ENCODE results near the gene DDX20. TPM values are rescaled to one million over a fixed set of nuclear protein-coding genes. Genes with fewer than 3 reads are reported as not detected.

Gene DDX20
- total and polyA plus RNA-seq, 4 donors = 6.0 to 14.4 (median 8.0) TPM

GRCh38 chr1:111719674-111720132, 36.0 kb upstream of the DDX20 start:
- DNase-seq = no peak
- ATAC-seq (ENCODE audit: insufficient read depth, low FRiP score) = no peak

DNA sequence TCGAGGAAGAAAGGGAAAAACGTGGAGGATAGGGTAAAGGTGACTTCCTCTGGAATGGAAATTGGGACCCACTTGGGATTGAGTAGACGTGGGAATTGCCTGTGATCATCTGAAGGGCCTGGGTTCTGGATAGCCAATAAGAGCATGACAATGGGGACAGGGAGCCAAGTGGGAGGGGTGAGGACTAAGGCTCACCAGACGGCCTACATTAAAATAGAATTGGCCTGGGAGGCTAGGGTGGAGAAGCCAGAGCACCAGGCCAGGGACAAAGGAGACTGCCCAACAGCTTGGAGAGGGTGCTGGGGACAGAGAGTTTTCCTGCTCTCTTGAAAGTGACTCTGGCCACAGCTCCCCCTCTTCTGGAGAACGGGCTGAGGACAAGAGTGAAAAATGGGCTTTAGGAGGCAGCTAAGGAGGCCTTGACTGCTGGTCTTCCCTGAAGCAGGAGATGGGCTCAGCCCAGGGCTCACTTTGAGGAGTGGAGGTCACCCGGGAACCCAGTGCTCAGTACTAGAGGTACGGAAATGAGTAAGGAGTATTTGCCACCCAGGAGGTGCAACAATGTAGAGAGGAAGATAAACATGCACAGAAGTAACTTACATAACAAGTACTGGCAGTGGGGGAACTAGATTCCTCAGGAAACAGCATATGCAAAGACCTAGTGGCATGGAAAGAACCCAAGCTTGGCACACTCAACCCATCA, 35.3 kb upstream of the DDX20 start:
- H3K4me1 ChIP-seq (ENCODE audit: control insufficient read depth in 5 of 5, insufficient read depth in 5 of 5, low read length in 5 of 5) = peaks cover 3 to 26% (median 19%) of the 10 kb centered on the region in 5 donors
- no peaks in the 10 kb centered on the region for H3K36me3 ChIP-seq (ENCODE audit: control insufficient read depth in 4 of 4, insufficient read depth in 4 of 4, low read length in 4 of 4)
- WGBS, 2 donors = 54 to 56% methylated on average over 7 of the region's 7 CpGs
- no peak for DNase-seq
- ATAC-seq (ENCODE audit: insufficient read depth, low FRiP score) = peak; percentile 42
- peak overlapping the region; percentile 67 to 69 for H3K27ac ChIP-seq (ENCODE audit: low read depth in 1 of 2, low read length in 1 of 2)
- no peaks in the 10 kb centered on the region for H3K27me3 ChIP-seq (ENCODE audit: control insufficient read depth in 3 of 3, insufficient read depth in 3 of 3, low read length in 2 of 3)
- H3K9me3 ChIP-seq (ENCODE audit: control insufficient read depth in 4 of 4, insufficient read depth in 3 of 4, low read length in 3 of 4) = no peaks in the 10 kb centered on the region
- TF ChIP-seq, protein P1, sequence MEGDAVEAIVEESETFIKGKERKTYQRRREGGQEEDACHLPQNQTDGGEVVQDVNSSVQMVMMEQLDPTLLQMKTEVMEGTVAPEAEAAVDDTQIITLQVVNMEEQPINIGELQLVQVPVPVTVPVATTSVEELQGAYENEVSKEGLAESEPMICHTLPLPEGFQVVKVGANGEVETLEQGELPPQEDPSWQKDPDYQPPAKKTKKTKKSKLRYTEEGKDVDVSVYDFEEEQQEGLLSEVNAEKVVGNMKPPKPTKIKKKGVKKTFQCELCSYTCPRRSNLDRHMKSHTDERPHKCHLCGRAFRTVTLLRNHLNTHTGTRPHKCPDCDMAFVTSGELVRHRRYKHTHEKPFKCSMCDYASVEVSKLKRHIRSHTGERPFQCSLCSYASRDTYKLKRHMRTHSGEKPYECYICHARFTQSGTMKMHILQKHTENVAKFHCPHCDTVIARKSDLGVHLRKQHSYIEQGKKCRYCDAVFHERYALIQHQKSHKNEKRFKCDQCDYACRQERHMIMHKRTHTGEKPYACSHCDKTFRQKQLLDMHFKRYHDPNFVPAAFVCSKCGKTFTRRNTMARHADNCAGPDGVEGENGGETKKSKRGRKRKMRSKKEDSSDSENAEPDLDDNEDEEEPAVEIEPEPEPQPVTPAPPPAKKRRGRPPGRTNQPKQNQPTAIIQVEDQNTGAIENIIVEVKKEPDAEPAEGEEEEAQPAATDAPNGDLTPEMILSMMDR (IDR thresholded peaks at IDR 0.05; ENCODE audit: control extremely low read depth, extremely low read depth) = no peak
- H3K4me3 ChIP-seq = no peak overlapping the region
- H3K9ac ChIP-seq (ENCODE audit: insufficient read depth in 1 of 2, low read length in 2 of 2) = no peak overlapping the region

More at GRCh38 chr1:111719674-111720132, 36.0 kb upstream of the DDX20 start:
- Histone ChIP-seq H3K27ac (ENCODE audit: low read depth in 1 of 2, low read length in 1 of 2) (peak overlapping the region; percentile 7 to 67), H3K4me3 (no peak overlapping the region), H3K27me3 (ENCODE audit: control insufficient read depth in 3 of 3, insufficient read depth in 3 of 3, low read length in 2 of 3) (no peaks in the 10 kb centered on the region), H3K4me1 (ENCODE audit: control insufficient read depth in 5 of 5, insufficient read depth in 5 of 5, low read length in 5 of 5) (peaks cover 3 to 26% (median 18%) of the 10 kb centered on the region in 5 donors), H3K9me3 (ENCODE audit: control insufficient read depth in 4 of 4, insufficient read depth in 3 of 4, low read length in 3 of 4) (no peaks in the 10 kb centered on the region), H3K36me3 (ENCODE audit: control insufficient read depth in 4 of 4, insufficient read depth in 4 of 4, low read length in 4 of 4) (no peaks in the 10 kb centered on the region), H3K9ac (ENCODE audit: insufficient read depth in 1 of 2, low read length in 2 of 2) (no peak overlapping the region)
- WGBS, 2 donors = 61 to 62% methylated on average over 4 of the region's 4 CpGs
- TF ChIP-seq, protein P1 (IDR thresholded peaks at IDR 0.05; ENCODE audit: control extremely low read depth, extremely low read depth) = no peak

DNA sequence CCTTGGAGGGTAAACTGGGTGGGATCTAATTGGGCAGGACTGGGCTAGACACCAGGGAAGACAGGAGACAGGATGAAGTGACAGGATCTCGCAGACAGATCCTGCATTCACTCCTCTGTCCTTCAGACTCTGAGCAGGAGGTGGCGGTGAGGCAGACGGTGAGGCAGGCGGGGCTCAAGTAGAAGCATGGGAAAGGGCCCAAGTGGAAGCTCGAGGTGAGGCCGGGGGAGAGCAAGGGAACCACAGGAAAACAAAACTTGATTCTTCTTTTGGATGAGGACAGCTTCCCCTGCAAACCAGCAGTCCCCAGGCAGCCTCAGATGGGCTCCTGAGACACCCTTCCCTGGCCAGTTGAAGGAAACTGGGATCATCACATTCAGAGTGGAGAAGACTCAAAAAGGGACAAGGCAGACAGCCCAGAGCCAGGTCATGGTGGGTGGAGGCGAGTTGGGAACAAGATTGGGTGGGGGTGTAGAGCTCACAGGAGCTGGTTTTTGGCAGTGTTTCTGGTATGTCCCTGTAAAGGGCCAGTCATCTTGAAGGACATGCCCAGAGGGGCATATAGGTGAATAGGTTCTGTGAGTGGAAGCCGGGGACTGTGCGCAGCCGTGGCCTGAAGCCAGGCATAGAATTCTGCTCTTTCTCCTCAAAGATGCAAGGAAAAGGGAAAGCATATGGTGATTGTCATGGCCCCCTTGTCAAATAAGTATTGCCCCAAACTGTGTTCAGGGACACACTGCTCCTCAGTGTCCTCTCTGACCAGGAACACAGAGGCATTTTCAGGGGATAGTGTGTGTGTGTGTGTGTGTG, 34.5 kb upstream of the DDX20 start:
- WGBS, 2 donors = 62 to 66% methylated on average over 10 of the region's 10 CpGs
- peak in 2 of 3 donors; percentile 74 to 78 for DNase-seq
- H3K27me3 ChIP-seq (ENCODE audit: control insufficient read depth in 3 of 3, insufficient read depth in 3 of 3, low read length in 2 of 3) = no peaks in the 10 kb centered on the region
- peaks cover 0 to 1% (median 0%) of the 10 kb centered on the region in 4 donors for H3K36me3 ChIP-seq (ENCODE audit: control insufficient read depth in 4 of 4, insufficient read depth in 4 of 4, low read length in 4 of 4)
- H3K4me3 ChIP-seq = no peak overlapping the region
- TF ChIP-seq, protein P1 (IDR thresholded peaks at IDR 0.05; ENCODE audit: control extremely low read depth, extremely low read depth) = no peak
- ATAC-seq (ENCODE audit: insufficient read depth, low FRiP score) = no peak
- H3K9me3 ChIP-seq (ENCODE audit: control insufficient read depth in 4 of 4, insufficient read depth in 3 of 4, low read length in 3 of 4) = no peaks in the 10 kb centered on the region
- peak overlapping the region; percentile 67 to 69 for H3K27ac ChIP-seq (ENCODE audit: low read depth in 1 of 2, low read length in 1 of 2)
- peaks cover 3 to 26% (median 17%) of the 10 kb centered on the region in 5 donors for H3K4me1 ChIP-seq (ENCODE audit: control insufficient read depth in 5 of 5, insufficient read depth in 5 of 5, low read length in 5 of 5)
- no peak overlapping the region for H3K9ac ChIP-seq (ENCODE audit: insufficient read depth in 1 of 2, low read length in 2 of 2)

All from lung (tissue), 12 donors.